Fibroblast of skin of scalp (primary cell): ENCODE data around the gene LMBR1.
"Not testable (repeated sequence)": the region's sequence is repeated elsewhere in the genome, so short reads cannot be mapped to it uniquely, and the experiment has no call there.

Experiments
- DNase-seq: peaks from one replicate; pipeline ENCODE4 v3.0.0-alpha.2; 2013

Gene LMBR1

DNA sequence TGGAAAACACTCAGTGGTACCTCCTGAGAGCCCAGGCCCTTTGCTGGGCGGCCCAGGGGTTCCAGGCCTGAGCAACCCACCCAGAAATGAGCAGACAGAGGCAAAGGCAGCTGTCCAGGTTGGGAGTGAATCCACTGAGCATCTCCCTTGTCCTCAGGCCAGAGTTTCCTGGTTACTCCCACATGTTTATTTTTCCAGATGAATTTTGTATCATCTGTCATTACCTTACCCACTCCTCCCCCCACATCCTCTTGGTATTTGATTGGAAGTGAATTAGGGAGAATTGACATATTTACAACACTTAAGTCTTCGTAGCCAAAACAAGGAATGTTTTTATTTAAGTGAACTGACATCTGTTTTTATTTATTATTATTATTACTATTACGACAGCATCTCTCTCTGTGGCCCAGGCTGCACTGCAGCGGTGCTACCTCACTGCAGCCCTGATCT, 13.2 kb upstream of the LMBR1 start:
- DNase-seq = no peak

DNA sequence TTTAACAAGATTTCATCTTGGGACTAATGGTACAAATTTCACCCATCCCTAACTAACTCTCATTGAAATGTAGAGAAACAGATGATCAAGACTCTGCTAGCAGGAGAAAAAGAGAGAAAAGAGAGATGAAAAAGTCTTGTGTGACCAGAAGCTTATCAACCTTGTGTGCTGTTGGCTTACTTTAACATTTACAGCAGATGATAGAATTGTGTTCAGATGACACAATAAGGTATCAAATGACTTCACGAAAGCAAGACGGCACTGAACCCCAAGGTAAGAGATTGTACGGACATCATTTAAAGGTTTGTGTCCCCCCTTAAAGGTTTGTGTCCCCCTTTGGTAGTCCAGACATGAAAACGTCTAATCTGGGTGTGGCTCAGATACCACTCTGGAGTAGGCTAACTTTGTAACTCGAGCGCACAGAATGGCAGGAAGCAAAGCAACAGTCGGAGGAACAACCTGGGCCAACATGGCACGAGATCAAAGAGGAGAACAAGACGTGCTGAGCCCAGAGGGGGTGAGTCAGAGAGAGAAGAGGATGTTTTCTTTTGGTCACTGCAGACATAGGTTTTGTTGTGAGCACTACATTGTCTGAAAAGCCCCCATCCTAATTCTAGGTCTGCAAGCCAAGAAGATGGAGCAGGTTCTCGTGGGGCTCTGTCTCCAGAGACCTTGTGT, 10.4 kb upstream of the LMBR1 start:
- no peak for DNase-seq

DNA sequence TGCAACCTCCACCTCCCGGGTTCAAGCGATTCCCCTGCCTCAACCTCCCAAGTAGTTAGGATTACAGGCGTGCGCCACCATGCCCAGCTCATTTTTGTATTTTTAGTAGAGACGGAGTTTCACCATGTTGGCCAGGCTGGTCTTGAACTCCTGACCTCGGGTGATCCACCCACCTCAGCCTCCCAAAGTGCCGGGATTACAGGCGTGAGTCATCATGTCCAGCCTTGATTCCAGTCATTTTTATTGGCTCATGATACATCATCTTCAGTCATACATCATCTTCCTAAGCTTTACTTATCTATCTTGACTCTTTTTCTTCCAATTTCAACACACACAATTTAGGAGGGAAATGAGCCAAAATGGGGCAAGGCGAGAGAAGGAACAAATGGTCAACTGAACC, 7.1 kb upstream of the LMBR1 start:
- DNase-seq = not testable (repeated sequence)

DNA sequence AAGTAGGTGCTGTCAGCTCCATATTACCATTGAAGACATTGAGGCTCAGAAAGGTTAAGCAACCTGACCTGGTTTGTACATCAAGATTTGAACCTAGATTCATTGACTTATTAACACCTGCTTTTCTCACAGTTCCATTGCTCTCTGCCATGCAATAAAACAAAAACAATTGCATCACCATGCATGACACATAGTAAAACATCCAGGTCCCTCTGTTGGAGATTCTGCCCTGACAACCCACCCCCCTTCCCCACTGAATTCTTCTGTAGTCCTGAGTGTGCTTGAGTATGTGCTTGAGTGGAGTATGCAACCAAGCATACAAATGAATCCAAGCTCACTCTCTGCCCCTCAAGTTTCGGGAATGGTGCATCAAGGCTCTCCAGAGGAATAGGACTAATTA, 6.0 kb upstream of the LMBR1 start:
- DNase-seq = no peak

DNA sequence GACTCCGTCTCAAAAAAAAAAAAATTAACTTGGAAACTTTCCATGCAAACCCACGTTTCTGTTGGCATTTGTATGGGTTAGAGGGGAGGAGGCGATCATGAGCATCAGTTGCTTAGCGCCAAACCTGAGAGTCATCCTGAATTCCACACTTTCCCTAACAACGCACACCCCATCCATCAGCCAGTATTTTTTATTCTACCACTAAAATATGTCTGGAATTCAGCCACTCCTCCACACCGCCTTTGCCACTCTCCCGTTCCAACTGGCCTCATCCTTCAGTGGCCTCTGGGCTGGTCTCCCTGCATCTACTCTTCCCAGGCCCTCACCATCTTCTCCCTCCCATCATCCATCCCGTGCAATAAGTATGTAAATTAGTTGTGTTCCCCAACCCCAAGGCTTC, 4.7 kb upstream of the LMBR1 start:
- peak; percentile 20 for DNase-seq

DNA sequence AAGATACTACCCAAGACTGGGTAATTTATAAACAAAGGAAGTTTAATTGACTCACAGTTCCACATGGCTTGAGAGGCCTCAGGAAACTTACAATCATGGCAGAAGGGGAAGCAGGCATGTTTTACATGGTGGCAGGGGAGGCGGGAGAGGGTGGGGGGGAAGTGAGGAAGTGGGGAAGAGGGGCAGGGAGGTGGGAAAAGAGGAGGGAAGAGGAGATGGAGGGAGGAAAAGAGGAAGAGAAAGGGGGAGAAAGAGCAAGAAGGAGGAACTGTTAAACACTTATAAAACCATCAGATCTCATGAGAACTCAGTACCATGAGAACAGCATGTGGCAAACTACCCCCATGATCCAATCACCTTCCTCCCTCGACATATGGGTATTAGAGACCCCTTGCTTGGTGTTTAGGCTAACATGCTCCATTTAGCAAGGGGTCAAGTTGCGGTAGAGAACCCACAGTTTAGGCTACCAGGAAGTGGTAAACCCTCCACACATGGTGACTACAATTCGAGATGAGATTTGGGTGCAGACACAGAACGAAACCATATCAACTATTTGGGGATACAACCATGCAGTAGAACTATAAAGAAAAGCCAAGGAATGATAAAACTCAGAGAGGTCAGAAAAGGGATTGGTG, 3.5 kb upstream of the LMBR1 start:
- DNase-seq = no peak

DNA sequence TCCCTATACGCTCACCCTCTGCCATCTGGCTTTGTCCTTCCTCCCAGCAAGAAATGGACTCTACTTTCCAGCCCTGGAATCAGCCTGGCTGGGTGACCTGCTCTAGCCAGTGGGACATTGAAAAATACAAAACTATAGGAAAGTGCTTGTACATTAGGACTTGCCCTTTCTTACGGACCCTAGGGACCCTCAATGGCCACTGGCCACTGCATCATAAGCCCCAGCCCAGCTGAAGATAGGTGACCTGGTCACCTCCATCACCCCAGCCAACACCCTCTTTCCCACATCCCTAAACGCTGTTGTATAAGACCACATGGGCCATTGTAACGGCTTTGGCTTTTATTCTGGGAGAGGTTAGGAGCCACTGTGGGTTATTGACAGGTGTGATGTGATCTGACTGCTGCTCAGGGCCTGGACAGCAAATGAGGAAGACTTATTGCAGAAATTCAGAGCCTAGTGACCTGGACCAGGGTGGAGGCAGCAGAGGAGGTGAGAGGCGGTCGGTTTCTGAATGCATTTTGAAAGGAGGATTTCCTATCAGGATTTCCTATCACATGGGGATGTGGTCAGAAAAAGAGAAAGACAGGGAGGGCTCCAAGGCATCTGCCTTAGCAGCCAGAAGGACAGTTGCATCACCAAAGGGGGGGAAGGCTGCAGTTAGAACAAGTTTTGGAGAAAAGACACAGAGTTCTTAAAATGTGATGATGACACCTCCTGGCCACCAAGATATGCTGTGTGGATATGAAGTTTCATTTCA, 2.2 kb upstream of the LMBR1 start:
- DNase-seq = no peak

DNA sequence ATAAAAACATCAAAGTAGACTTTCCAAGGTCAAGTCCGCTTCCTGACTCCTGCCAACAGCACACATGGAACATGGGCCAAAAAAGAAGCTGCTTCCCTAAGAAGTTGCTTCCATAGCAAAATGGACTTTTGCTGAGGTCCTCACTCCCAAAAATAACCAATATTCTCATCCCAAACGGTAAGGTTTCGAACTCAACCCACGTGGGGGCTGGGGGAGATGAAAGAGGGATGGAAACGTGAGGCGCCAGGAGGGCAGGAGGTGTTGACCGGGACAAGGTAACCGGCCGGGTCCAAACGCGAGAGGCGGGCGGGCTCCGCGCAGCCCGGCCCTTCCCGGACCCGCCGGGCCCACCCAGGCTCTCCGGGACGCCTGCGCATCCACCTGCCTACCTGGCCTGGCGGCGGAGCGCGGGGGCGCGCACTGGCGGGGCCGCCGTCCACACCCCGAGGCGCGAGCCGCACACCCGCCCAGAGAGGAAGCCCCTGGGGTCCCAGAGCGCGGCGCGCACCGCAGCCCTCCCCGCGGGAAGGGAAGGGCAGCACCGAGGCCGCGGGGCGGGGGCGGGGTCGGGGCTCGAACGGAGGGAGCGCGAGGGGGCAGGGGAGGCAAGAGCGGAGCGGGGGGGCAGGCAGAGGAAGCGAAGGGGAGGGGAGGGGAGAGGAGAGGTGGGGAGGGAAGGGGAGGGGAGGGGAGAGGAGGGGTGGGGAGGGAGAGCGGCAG, 742 bp downstream of the LMBR1 start:
- peak; percentile 29 for DNase-seq

DNA sequence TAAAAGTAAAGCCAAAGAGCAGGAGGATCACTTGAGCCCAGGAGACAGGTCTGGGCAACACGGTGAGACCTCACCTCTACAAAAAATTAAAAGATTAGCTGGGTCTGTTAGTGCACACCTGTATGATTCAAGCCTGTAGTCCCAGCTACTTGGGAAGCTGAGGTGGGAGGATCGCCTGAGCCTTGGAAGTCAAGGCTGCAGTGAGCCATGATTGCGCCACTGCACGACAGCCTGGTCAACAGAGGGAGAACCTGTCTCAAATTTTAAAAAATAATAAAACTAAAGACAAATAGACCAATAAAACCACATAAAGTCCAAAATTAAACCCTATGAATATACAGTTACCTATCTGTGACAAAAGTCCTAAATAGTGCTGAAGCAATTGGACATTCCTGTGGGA, 3.2 kb downstream of the LMBR1 start:
- DNase-seq = no peak

DNA sequence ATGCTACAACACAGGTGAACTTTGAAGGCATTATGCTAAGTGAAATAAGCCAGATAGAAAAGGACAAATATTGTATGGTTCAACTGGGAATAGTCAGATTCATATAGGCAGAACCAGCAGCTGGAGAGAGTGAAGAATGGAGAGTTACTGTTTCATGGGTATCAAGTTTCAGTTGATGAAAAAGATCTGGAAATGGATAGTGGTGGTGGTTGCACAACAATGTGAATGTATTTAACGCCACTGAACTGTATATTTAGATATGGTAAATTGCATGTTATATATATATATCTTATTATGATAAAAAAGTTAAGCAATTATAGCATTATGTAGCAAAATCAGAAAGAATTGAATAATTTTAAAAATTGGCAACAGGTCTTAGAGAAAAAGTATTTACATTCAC, 3.9 kb downstream of the LMBR1 start:
- no peak for DNase-seq

DNA sequence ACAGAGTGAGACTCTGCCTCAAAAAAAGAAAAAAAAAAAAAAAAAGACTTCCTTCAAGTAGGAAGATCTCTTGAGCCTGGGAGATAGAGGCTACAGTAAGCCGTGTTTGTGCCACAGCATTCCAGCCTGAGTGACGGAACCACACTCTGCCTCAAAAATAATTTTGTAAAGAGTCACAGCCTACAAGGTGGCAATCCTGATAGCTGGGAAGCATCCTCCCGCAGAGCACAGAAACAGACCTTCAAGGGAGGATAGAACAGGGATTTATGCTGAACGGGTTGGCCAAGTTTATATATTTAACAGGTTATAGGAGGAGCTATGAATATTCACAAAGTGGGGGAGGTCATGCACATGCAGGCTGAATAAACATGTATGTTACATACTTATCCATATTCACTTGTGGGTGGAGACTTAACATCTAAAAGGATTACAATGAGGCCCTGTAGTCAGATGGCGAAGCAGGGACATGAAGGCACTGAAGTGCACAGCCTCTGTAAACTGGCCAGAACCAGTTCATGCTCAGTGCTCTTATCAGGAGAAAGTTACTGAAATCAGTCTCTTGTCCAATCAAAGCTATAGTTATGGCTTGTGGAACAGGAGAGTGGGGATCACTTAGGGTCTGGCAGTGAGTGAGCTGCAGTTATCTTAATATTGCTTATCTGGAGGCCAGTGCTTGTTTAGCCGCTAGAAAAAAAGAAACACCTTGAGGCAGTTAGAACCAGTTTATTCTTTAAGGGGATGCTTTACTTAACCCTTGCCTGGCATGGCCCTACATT, 6.8 kb downstream of the LMBR1 start:
- no peak for DNase-seq

DNA sequence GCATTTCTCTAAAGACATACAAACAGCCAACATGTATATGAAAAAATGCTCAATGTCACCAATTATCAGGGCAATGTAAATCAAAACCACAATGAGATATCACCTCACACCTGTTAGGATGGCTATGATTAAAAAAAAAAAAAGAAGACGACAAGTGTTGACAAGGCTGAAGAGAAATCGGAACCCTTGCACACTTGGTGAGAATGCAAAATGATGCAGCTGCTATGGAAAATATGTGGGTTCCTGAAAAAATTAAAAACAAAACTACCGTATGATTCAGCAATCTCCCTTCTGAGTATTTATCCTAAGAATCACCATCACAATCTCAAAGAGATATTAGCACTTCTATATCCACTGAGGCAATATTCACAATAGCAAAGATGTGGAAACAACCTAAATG, 11.3 kb downstream of the LMBR1 start:
- DNase-seq = no peak

DNA sequence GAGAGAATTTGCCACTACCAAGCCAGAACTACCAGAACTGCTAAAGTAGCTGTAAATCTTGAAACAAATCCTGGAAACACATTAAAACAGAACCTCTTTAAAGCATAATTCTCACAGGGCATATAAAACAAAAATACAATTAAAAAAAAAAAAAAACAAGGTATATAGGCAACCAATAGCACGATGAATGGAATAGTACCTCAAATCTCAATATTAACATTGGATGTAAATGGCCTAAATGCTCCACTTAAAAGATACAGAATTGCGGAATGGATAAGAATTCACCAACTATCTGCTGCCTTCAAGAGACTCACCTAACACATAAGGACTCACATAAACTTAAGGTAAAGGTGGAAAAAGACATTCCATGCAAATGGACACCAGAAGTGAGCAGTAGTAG, 17.2 kb downstream of the LMBR1 start:
- no peak for DNase-seq

DNA sequence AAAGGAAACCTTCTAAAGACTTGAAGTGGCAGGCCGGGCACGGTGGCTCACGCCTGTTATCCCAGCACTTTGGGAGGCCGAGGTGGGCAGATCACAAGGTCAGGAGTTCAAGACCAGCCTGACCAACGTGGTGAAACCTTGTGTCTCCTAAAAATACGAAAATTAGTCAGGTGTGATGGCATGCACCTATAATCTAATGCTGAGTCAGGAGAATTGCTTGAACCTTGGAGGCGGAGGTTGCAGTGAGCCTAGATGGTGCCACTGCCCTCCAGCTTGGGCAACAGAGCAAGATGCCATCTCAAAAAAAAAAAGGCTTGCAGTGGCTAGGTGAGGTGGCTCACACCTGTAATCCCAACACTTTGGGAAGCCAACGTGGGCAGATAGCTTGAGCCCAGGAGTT, 24.6 kb downstream of the LMBR1 start:
- DNase-seq = not testable (repeated sequence)

DNA sequence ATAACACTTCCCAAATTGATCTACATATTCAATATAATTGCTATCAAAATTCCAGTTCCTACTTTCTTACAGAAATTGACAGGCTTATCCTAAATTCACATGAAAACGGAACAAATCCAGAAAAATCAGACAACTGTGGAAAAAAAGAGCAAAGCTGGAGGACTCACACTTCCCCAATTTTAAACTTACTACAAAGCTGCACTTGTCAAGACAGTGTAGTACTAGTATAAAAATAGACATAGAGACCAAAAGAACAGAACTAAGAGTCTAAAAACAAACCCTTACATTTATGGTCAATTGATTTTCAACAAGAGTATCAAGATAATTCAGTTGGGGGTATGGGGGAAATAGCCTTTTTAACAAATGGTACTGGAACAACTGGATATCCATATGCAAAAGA, 27.5 kb downstream of the LMBR1 start:
- DNase-seq = no peak

DNA sequence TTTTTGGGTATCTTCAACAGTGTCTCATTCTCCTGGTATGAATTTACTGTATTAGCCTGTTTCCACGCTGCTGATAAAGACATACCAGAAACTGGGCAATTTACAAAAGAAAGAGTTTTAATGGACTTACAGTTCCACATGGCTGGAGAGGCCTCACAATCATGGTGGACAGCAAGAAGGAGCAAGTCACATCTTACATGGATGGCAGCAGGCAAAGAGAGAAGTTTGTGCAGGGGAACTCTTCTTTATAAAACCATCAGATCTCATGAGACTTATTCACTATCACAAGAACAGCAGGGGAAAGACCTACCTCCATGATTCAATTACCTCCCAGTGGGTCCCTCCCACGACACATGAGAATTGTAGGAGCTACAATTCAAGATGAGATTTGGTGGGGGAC, 31.0 kb downstream of the LMBR1 start:
- not testable (repeated sequence) for DNase-seq

DNA sequence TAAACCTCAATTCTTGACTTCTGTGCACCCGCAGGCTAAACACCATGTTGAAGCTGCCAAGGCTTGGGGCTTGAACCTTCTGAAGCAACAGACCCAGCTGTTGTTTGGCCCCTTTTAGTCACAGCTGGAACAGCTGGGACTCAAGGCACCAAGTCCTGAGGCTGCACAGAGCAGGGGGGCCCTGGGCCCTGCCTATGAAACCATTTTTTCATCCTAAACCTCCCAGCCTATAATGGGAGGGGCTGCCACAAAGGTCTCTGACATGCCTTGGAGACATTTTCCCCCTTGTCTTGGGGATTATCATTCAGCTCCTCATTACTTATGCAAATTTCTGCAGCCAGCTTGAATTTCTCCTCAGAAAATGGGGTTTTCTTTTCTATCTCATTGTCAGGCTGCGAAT, 31.8 kb downstream of the LMBR1 start:
- DNase-seq = no peak

DNA sequence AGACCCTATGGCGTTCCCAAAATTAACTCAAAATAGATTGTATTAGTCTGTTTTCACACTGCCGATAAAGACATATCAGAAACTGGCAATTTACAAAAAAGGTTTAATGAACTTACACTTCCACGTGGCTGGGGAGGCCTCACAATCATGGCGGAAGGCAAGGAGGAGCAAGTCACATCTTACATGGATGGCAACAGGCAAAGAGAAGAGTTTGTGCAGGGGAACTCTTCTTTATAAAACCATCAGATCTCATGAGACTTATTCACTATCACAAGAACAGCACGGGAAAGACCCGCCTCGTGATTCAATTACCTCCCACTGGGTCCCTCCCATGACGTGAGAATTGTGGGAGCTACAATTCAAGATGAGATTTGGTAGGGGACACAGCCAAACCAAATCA, 32.9 kb downstream of the LMBR1 start:
- DNase-seq = not testable (repeated sequence)

DNA sequence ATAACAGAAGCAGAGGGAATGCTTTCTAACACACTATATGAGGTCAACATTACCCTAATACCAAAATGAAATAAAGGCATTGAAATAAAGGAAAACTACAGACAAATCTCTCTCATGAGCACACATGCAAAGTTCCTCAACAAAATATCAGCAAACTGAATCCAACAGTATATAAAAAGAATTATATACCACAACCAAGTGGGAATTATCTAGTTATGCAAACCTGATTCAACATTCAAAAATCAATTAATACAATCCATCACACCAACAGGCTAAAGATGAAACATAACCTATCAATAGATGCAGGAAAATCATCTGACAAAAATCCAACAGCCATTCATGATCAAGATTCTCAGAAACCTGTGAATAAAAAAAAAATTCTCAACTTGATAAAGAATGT, 34.5 kb downstream of the LMBR1 start:
- no peak for DNase-seq

DNA sequence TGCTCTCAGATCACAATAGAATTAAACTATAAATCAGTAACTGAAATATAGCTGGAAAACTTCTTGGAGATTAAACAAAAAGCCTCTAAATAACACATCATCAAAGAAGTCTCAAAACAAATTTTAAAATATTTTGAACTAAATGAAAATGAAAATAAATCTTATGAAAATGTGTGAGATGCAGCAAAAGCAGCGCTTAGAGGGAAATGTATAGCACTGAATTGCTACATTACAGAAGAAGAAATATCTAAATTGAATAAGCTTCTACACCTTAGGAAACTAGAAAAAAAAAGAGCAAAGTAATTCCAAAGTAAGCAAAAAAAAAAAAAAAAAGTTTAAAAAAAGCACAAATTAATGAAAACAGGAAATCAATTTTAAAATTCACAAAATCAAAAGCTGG, 35.2 kb downstream of the LMBR1 start:
- DNase-seq = no peak

DNA sequence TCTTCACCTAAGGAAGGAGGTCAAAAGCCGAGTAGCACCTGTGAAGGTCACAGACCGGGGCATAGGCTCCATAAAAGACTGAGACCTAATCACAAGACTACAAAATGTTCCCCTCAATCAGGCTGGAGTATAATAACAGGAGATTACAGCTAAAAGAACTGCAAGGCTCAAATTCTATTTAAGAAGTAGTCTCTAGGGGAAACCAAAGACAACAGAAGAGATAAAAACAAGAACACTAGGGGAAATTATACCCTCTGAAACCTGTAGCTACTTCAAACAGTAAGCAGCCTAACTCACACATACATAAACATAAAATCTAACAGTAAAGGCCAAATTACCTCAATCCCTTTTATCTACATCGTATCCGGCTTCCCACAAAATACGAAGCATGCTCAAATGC, 38.3 kb downstream of the LMBR1 start:
- DNase-seq = no peak

DNA sequence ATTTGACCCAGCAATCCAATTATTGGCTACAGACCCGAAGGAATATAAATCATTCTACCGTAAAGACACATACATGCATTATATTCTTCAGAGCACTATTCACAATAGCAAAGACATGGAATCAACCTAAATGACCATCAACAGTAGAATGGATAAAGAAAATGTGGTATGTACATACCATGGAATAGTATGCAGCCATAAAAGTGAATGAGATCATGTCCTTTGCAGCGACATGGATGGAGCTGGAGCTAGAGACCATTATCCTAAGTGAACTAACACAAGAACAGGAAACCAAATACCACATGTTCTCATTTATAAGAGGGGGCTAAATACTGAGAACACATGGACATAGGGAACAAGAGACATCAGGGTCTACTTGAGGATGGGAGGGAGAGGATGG, 44.0 kb downstream of the LMBR1 start:
- no peak for DNase-seq
